Neuron (in vitro differentiated cells): ENCODE results near the gene TMEM263.
A peak's percentile ranks its signal among the peaks of the same experiment; 100 is the strongest.
"Not testable (repeated sequence)": the region's sequence is repeated elsewhere in the genome, so short reads cannot be mapped to it uniquely, and the experiment has no call there.

Experiments used
- H2AFZ ChIP-seq: one replicate; pipeline ENCODE4 v1.6.1; 2013; ENCODE audit warnings: low read depth, mild to moderate bottlenecking, inconsistent platforms, low read length, moderate library complexity
- H3K27me3 ChIP-seq: one replicate; pipeline ENCODE4 v1.6.1; 2013; ENCODE audit warnings: low read length; ENCODE audit not compliant: insufficient read depth
- H3K36me3 ChIP-seq: one replicate; pipeline ENCODE4 v1.6.1; 2013; ENCODE audit warnings: low read length; ENCODE audit not compliant: insufficient read depth
- H3K4me1 ChIP-seq: one replicate; pipeline ENCODE4 v1.6.1; 2013; ENCODE audit warnings: low read length; ENCODE audit not compliant: insufficient read depth
- H3K4me3 ChIP-seq: 2 replicates; pipeline ENCODE4 v1.5.1; 2013; ENCODE audit warnings: mild to moderate bottlenecking, low read length, moderate library complexity
- H3K9me3 ChIP-seq: one replicate; pipeline ENCODE4 v1.6.1; 2013; ENCODE audit warnings: low read length

TMEM263 gene

DNA sequence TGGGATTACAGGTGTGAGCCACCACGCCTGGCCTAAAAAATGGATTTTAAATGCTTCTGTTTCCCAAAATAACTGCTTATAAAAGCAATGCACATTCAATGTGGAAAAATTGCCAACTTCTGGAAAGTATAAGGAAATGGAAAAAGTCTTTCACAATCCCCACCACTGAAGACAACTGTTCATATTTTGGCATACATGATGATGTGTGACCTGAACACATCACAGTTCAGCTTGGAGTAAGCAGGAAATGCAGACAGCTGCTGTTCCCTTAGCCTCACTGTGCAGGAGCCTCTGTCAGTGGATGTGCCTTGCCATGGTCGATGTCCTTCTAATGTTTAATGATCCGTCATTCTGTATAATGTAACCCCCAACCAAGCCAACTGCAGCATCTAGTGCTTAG lies 26.1 kb downstream of the TMEM263 start:
- Histone ChIP-seq H3K27me3 (no peaks in the 10 kb centered on the region), H3K36me3 (peaks cover 30% of the 10 kb centered on the region), H3K4me1 (peaks cover 8% of the 10 kb centered on the region), H3K4me3 (no peak overlapping the region), H3K9me3 (no peaks in the 10 kb centered on the region), H2AFZ (no peak overlapping the region)

DNA sequence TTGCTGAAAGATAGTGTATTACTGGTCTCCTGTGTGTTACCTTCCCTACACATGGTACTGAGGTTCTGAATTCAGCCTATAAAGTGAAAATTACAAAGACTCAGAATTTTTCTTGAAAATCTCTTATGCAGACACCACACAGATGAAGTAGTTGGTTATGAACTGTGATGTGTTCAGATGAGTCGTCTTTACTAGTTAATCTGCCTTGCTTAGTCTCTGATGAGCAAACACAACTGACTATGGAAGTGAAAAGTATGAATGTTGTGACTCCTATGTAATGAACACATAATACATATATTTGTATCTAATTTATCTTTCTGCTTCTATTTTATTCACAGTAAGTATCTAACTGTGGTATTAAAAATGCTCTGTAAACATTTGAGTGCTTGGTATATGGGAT lies 26.5 kb downstream of the TMEM263 start:
- no peak overlapping the region for H3K4me3 ChIP-seq
- H3K9me3 ChIP-seq: no peaks in the 10 kb centered on the region
- peaks cover 30% of the 10 kb centered on the region for H3K36me3 ChIP-seq
- peaks cover 8% of the 10 kb centered on the region for H3K4me1 ChIP-seq
- no peak overlapping the region for H2AFZ ChIP-seq
- no peaks in the 10 kb centered on the region for H3K27me3 ChIP-seq

DNA sequence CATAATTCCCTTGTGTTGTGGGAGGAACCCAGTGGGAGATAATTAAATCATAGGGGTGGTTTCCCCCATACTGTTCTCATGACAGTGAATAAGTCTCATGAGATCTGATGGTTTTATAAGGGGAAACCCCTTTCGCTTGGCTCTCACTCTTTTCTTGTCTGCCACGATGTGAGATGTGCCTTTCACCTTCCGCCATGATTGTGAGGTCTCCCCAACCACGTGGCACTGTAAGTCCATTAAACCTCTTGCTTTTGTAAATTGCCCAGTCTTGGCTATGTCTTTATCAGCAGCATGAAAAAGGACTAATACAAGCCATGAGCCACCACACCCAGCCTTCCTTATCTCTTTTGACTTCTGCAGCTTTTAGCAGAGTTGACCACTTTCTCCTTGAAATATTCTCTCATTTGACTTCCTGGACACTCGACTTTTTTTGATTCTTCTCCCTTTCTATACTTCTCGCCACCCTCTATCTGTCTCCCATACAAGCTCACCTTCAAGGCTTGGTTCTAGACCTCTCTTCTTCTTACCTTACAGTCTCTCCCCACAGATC lies 29.0 kb downstream of the TMEM263 start:
- H3K9me3 ChIP-seq: no peaks in the 10 kb centered on the region
- no peak overlapping the region for H2AFZ ChIP-seq
- no peak overlapping the region for H3K4me3 ChIP-seq
- H3K36me3 ChIP-seq: peaks cover 21% of the 10 kb centered on the region
- peaks cover 11% of the 10 kb centered on the region for H3K4me1 ChIP-seq
- H3K27me3 ChIP-seq: no peaks in the 10 kb centered on the region

DNA sequence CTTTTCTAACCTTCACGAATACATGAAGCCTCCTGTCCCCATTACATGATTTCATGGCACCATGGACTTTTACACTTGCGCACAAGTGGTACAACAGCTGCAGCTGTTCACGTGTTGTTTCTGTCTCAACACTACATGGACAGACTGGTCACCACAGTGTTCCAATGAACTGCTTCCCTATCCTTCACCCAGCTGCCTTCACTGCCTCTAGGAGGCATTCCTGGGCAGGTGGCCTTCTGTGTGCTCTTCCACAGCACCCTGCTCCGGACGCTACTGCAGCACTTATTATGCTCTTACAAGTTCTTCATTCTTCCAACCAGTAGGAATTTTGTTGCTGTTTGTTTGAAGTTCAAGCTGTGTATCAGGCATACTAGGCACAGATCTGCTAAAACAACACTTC lies 29.8 kb downstream of the TMEM263 start:
- Histone ChIP-seq H3K4me1 (peaks cover 11% of the 10 kb centered on the region), H2AFZ (no peak overlapping the region), H3K36me3 (peaks cover 20% of the 10 kb centered on the region), H3K9me3 (no peaks in the 10 kb centered on the region), H3K4me3 (peak overlapping the region; percentile 66), H3K27me3 (no peaks in the 10 kb centered on the region)

DNA sequence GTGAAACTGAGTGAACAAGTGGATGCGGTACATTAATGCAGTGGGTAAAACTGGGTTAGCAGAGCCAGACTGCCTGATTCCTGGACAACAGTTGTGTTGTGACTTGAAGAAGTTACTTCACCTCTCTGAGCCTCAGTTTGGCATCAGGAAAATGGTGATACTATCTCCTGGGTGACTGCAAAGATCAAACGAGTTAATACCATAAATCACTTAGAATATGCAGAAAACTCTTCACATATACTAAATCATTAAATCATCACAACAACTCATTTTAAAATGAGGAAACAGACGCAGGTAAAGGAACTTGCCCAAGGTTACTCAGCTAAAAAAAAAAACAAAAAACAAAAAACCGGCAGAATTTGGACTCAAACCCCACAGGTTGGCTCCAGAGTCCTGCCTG lies 30.4 kb downstream of the TMEM263 start:
- H3K4me3 ChIP-seq: peak overlapping the region; percentile 66

DNA sequence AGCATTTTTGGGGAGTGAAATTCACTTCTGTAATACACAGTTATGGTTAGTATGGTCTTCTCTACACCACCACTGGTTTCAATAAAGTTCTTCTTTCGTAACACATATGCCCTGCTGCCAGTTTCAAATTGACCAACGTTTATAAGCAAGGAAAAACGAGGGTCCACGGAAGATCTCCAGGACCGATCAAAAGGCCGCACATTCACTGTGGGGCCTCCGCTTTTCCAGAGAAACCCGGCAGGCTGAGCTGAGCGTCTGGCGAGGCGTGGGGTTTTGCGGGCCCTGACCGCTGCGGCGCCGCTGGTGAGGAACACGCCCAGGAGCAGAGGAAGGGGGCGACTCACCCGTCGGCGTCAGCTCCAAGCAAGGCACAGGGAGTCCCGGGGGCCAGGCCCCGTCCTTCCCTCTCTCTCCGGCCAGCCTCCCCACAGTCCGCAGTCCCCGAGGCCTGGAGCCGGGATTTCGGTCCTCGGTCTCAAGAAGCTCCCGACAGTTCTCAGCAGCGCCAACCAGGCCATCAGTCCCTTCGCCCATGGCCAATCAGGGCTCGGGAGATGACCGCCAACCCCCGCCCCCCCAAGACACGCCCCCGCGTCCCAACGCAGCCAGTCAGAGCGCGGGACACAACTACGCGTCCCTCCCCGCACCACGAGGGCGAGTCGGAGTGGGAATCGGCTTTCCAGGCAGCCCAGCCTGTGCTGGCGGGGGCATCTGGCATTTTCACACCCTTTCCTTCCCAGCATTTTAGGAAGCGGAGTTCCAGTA lies 31.1 kb downstream of the TMEM263 start, which contains the start of gene MTERF2:
TSS of gene MTERF2 (minus strand) at position 522 of the 765 bp plus-strand sequence. CDS start 8,432 bp downstream, outside the sequence.
- Histone ChIP-seq H3K36me3 (peaks cover 18% of the 10 kb centered on the region), H3K4me1 (peaks cover 11% of the 10 kb centered on the region), H2AFZ (peak within 1 kb of the TSS; percentile 60), H3K27me3 (no peaks in the 10 kb centered on the region), H3K4me3 (peak within 1 kb of the TSS; percentile 66), H3K9me3 (no peaks in the 10 kb centered on the region)

More for the DNA sequence above, 30.4 kb downstream of the TMEM263 start:
- Histone ChIP-seq H3K36me3 (peaks cover 18% of the 10 kb centered on the region), H3K9me3 (no peaks in the 10 kb centered on the region), H2AFZ (peak overlapping the region; percentile 28), H3K4me1 (peaks cover 11% of the 10 kb centered on the region), H3K27me3 (no peaks in the 10 kb centered on the region)

DNA sequence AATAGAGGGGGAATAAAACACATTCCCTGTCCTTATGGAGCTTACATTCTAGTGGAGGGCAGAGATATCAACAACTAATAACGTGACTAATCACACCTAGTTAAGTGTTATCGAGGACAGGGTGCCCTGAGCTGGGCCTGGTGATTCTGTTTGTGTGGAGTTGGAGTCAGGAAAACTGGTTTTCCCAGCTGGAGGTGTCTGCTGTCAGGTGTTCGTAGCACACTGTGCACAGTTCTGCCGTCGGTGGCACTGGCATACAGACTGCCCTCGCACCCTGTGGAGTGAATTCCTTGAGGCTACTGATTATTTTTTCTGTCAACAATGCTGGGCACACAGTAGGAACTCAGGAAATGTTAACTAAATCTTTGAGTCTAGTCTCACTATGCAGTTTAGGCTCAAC lies 32.1 kb downstream of the TMEM263 start:
- peak overlapping the region; percentile 60 for H2AFZ ChIP-seq
- H3K9me3 ChIP-seq: no peaks in the 10 kb centered on the region
- no peak overlapping the region for H3K4me3 ChIP-seq
- H3K4me1 ChIP-seq: peaks cover 11% of the 10 kb centered on the region
- H3K27me3 ChIP-seq: no peaks in the 10 kb centered on the region
- peaks cover 18% of the 10 kb centered on the region for H3K36me3 ChIP-seq

DNA sequence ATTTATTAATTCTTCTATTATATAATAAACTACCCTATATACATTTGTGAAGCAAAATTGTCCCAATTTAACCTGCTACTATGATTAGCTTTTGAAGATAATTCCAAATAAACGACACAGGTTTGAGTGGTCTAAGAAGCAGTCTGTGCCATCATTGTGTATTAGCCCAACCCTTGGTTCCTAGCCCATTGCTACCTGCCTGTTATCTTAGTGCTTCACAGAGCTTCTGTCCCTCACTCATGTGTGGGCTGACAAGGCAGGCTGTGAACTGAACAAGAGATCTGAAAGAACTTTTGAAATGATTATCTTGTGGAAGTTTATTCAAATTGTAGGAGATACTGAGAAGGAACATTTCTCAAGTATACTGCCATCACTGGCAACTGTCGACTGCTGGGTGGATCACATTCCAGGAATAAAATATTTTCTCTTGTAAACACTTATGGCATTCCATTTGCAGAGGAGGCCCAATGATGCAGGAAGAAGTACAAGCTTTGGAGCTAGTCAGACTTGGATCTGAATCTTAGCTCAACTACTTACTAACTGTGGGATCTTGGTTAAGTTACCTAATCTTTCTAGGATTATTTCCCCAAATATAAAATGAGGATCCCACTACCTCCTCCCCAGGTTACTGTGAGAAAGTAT lies 39.0 kb downstream of the TMEM263 start:
- H3K27me3 ChIP-seq: no peaks in the 10 kb centered on the region
- no peak overlapping the region for H3K4me3 ChIP-seq
- no peak overlapping the region for H2AFZ ChIP-seq
- H3K36me3 ChIP-seq: peaks cover 27% of the 10 kb centered on the region
- peaks cover 3% of the 10 kb centered on the region for H3K9me3 ChIP-seq
- H3K4me1 ChIP-seq: no peaks in the 10 kb centered on the region

DNA sequence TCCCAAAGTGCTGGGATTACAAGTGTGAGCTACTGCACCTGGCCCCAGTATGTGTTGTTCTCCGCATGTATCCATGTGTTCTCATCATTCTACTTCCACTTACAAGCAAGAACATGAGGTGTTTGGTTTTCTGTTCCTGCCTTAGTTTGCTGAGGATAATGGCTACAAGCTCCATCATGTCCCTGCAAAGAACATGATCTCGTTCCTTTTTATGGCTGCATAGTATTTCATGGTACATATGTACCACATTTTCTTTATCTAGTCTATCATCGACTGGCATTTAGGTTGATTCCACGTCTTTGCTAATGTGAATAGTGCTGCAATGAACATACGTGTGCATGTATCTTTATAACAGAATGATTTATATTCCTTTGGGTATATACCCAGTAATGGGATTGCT lies 40.4 kb downstream of the TMEM263 start:
- not testable (repeated sequence) for H3K27me3 ChIP-seq, H2AFZ ChIP-seq, H3K4me1 ChIP-seq, H3K9me3 ChIP-seq, H3K4me3 ChIP-seq
- H3K36me3 ChIP-seq: peaks cover 33% of the 10 kb centered on the region

DNA sequence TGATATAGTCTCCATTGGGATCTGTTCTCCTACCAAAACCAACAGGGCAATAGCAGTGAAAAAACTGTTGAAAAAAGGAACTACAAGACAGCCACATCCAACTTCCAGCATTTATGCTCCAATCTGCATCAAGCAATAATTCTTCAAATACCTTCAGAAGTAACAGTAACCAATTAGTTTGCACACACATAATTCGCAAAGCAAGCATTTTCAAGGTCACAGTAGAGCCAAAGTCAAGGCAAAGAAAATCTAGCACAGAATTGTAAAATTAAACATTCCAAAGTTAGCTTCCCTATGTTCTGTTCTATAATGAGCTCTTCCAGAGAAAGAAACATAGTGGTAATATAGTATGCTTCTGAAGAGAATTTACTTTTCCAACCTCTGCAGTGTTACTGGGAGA lies 42.2 kb downstream of the TMEM263 start:
- no peaks in the 10 kb centered on the region for H3K4me1 ChIP-seq
- no peak overlapping the region for H3K4me3 ChIP-seq
- H3K36me3 ChIP-seq: peaks cover 40% of the 10 kb centered on the region

DNA sequence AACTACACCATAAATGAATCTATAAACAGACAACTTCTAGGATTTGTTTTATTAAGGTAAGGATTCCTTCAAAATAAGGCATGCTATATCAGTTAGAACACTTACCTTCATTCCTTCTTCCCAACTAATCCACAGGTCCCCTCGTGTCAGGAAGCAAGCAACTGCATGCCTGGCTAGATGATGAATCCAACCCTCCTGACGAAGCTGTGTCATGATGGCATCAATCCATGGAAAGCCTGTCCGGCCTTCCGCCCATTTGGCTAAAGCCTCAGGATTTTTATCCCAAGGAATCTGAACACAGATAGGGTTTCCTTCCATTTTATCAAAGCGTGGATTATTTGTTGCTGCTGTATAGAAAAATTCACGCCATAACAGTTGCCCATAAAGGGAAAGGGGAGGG lies 43.7 kb downstream of the TMEM263 start:
- Histone ChIP-seq H2AFZ (no peak overlapping the region), H3K9me3 (peaks cover 7% of the 10 kb centered on the region), H3K36me3 (peaks cover 40% of the 10 kb centered on the region), H3K4me3 (no peak overlapping the region), H3K27me3 (no peaks in the 10 kb centered on the region), H3K4me1 (no peaks in the 10 kb centered on the region)

More for the DNA sequence above, 42.2 kb downstream of the TMEM263 start:
- no peaks in the 10 kb centered on the region for H3K27me3 ChIP-seq
- H2AFZ ChIP-seq: no peak overlapping the region
- H3K9me3 ChIP-seq: peaks cover 7% of the 10 kb centered on the region

DNA sequence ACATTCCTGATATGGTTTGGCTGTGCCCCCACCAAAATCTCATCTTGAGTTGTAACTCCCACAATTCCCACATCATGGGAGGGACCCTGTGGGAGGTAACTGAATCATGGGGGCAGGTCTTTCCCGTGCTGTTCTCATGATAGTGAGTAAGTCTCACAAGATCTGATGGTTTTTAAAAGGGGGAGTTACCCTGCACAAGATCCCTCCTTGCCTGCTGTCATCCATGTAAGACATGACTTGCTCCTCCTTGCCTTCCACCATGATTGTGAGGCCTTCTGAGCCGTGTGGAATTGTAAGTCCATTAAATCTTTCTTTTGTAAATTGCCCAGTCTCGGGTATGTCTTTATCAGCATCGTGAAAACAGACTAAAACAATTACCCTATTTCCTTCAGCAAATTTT lies 47.0 kb downstream of the TMEM263 start:
- not testable (repeated sequence) for H3K4me3 ChIP-seq, H2AFZ ChIP-seq, H3K27me3 ChIP-seq, H3K4me1 ChIP-seq, H3K9me3 ChIP-seq
- H3K36me3 ChIP-seq: peaks cover 23% of the 10 kb centered on the region

DNA sequence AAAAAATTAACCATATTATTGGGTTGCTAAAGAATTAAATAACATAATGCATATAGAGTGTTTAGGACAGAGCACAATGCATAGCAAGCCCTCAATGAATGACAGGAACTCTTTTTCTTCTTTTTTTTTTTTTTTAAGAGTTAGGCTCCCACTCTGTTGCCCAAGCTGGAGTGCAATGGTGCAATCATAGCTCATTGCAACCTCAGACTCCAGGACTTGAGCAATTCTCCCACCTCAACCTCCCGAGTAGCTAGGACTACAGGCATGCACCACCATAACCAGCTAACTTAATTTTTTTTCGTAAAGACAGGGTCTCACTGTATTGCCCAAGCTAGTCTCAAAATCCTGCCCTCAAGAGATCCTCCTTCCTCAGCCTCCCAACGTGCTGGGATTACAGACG lies 51.7 kb downstream of the TMEM263 start:
- peaks cover 3% of the 10 kb centered on the region for H3K9me3 ChIP-seq
- H3K27me3 ChIP-seq: no peaks in the 10 kb centered on the region
- peaks cover 1% of the 10 kb centered on the region for H3K36me3 ChIP-seq
- H3K4me3 ChIP-seq: no peak overlapping the region
- no peaks in the 10 kb centered on the region for H3K4me1 ChIP-seq
- no peak overlapping the region for H2AFZ ChIP-seq
